Measurements from ENCODE around the gene TIAM2.

GRCh38 chr6:155014137-155014536 is 19.0 kb downstream of the TIAM2 start:
- TF ChIP-seq, protein P1, sequence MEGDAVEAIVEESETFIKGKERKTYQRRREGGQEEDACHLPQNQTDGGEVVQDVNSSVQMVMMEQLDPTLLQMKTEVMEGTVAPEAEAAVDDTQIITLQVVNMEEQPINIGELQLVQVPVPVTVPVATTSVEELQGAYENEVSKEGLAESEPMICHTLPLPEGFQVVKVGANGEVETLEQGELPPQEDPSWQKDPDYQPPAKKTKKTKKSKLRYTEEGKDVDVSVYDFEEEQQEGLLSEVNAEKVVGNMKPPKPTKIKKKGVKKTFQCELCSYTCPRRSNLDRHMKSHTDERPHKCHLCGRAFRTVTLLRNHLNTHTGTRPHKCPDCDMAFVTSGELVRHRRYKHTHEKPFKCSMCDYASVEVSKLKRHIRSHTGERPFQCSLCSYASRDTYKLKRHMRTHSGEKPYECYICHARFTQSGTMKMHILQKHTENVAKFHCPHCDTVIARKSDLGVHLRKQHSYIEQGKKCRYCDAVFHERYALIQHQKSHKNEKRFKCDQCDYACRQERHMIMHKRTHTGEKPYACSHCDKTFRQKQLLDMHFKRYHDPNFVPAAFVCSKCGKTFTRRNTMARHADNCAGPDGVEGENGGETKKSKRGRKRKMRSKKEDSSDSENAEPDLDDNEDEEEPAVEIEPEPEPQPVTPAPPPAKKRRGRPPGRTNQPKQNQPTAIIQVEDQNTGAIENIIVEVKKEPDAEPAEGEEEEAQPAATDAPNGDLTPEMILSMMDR (IDR thresholded peaks at IDR 0.05) = no peak
- TF ChIP-seq POLR2A (IDR thresholded peaks at IDR 0.05) = no peak

Measured in ovary (tissue), 3 donors.